GM18505 (cell line): ENCODE results near the gene ENAM.
A peak's percentile ranks its signal among the peaks of the same experiment; 100 is the strongest.

Source experiments
- ATAC-seq: cut with Tn5 transposase; IDR thresholded peaks from one replicate; pipeline ENCODE4 v1.9.1; 2021; ENCODE audit not compliant: unreplicated experiment
- POLR2A ChIP-seq: IDR thresholded peaks from 4 replicates; pipeline ENCODE4 v1.6.1; 2011; ENCODE audit warnings: borderline replicate concordance; ENCODE audit not compliant: insufficient read depth, insufficient read length; ENCODE audit errors: extremely low read depth

ENAM gene

DNA sequence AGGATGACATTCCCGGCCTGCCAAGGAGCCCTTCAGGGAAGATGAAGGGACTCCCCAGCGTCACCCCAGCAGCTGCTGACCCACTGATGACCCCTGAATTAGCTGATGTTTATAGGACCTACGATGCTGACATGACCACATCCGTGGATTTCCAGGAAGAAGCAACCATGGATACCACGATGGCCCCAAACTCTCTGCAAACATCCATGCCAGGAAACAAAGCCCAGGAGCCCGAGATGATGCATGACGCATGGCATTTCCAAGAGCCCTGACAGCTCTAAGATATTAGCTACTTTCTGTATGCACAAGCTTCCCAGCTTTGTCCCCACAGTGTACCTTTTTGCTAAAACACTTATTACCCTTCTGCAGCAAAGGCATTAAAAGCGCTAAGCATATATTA is 22.1 kb upstream of the ENAM start:
- no peak for TF ChIP-seq POLR2A
- ATAC-seq, result no peak

GRCh38 chr4:70607334-70607853 is 21.1 kb upstream of the ENAM start:
- ATAC-seq, result no peak
- TF ChIP-seq POLR2A, result no peak

- no peak for ATAC-seq
- TF ChIP-seq POLR2A, result no peak
These were observed 20.2 kb upstream of the ENAM start for GRCh38 chr4:70608324-70608723.

GRCh38 chr4:70613306-70614183 is 15.0 kb upstream of the ENAM start:
- peak; percentile 67 for ATAC-seq
- TF ChIP-seq POLR2A, result no peak

DNA sequence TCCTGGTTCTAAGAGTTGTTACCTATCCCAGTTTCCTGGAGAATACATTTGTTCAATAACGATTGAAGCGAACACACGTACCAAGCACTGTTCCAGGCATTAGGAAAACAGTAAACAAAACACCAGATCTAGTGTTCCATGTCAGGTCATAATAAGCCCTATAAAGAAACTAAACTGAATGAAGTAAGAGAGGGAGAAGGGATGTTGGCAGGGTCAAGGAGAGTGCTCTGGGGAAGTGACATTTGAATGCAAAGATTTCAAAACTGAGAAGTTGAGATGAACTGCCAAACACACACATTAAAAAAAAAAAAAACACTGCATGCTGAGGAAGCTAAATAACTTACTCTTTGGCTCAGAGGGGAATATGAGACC is 14.4 kb upstream of the ENAM start:
- no peak for ATAC-seq
- no peak for TF ChIP-seq POLR2A

DNA sequence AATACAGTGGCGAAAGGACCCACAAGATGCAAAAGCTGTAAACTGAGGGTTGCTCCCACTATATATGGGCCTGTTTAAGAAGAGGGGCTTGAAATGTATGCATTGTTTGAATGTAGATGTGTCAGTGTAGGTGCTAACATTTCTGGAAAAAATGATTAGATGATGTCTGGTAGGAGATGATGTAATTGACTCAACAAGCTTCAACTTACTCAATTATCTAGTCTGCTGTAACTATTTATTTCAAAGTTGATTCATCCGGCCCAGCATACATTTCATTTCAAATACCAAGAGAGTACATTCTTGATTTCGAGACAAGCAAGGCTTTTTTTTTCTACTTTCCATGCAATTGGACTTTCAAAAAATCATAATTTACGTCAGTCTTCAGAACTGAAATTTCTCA is 9.3 kb upstream of the ENAM start:
- no peak for ATAC-seq
- no peak for TF ChIP-seq POLR2A

DNA sequence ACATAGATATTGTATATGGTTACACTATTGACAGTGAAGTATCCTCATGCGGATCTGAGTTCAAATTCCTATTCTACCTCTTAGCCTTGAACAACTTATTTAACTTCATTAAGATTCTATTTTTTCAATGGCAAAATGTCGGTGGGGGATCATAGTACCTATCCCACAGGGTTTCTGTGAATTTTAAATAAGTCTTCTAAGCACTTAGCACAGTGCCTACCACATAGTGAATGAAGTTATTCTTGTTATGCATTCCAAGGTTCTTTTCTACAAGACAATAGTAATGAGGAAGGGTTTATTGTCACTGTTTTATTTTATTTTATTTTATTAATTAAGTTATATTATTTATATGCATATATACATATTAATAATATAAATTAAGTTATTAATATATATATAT is 8.8 kb upstream of the ENAM start:
- no peak for ATAC-seq
- no peak for TF ChIP-seq POLR2A

GRCh38 chr4:70623323-70623722 is 5.2 kb upstream of the ENAM start:
- ATAC-seq, result no peak
- TF ChIP-seq POLR2A, result no peak

DNA sequence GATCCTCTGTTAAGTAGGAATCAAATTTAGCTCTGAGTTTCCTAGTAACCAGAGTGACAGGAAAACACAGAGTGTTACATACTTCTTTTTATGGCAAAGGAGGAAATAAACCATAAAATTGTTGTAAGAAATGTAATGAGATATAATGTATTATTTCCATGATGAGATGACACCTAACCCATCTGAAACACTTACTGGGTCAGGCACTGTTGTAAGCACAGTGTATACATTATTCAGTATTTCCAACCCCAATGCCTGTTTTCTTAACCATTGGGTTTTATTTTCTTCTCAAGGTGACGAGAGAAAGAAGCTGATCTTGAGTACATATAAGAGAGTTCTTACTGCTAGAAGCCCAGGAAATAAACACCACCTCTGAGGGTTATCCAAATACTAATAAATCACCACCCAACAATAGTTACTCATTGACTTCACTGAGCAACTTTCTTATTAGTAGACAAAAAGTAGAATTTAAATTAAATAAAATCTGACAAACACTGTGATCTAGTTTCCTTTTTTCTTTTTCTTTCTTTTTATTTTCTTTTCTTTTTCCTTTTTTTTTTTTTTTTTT is 4.2 kb upstream of the ENAM start:
- no peak for ATAC-seq
- TF ChIP-seq POLR2A, result no peak

- ATAC-seq, result no peak
- no peak for TF ChIP-seq POLR2A
These were observed 924 bp upstream of the ENAM start for GRCh38 chr4:70627620-70628019.

GRCh38 chr4:70629469-70630090 is 1.0 kb downstream of the ENAM start:
- ATAC-seq, result no peak
- TF ChIP-seq POLR2A, result no peak

GRCh38 chr4:70630162-70630561 is 1.6 kb downstream of the ENAM start:
- ATAC-seq, result no peak
- TF ChIP-seq POLR2A, result no peak

- ATAC-seq, result no peak
- no peak for TF ChIP-seq POLR2A
These were observed 3.5 kb downstream of the ENAM start for GRCh38 chr4:70632028-70632427.

- ATAC-seq, result no peak
- no peak for TF ChIP-seq POLR2A
These were observed 5.9 kb downstream of the ENAM start for GRCh38 chr4:70634482-70634881.
